ENCODE results near the gene ERCC6.

Gene ERCC6

DNA sequence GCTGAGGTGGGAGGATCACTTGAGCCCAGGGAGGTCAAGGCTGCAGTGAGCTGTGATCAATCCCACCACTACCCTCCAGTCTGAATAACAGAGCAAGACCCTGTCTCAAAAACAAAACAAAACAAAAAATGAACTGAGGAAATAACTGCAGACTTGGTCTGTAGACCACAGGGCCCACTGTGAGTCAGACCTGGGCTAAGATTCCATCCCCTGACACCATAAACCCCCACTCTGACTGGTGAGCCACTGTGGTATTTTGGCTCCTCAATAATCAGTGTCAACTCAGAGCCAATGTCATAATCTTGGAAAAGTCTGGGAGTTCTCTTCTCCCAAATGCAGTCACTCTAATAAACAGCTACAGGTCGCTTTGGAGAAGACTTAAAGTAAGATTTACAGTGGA is 24.0 kb upstream of the ERCC6 start:
- Histone ChIP-seq H3K4me3 (replicated peaks; ENCODE audit: insufficient read depth, low read length) (no peak overlapping the region), H3K27ac (replicated peaks) (no peak overlapping the region), H3K27me3 (ENCODE audit: insufficient read depth, poor library complexity, severe bottlenecking) (no peaks in the 10 kb centered on the region)
- no peak for TF ChIP-seq CTCF (IDR thresholded peaks at IDR 0.05; ENCODE audit: insufficient read depth, low read length)
- no peak for TF ChIP-seq POLR2AphosphoS5 (IDR thresholded peaks at IDR 0.05; ENCODE audit: low read depth)
- no peak for TF ChIP-seq GABPA (IDR thresholded peaks at IDR 0.05; ENCODE audit: low read depth)
- TF ChIP-seq, protein P1, sequence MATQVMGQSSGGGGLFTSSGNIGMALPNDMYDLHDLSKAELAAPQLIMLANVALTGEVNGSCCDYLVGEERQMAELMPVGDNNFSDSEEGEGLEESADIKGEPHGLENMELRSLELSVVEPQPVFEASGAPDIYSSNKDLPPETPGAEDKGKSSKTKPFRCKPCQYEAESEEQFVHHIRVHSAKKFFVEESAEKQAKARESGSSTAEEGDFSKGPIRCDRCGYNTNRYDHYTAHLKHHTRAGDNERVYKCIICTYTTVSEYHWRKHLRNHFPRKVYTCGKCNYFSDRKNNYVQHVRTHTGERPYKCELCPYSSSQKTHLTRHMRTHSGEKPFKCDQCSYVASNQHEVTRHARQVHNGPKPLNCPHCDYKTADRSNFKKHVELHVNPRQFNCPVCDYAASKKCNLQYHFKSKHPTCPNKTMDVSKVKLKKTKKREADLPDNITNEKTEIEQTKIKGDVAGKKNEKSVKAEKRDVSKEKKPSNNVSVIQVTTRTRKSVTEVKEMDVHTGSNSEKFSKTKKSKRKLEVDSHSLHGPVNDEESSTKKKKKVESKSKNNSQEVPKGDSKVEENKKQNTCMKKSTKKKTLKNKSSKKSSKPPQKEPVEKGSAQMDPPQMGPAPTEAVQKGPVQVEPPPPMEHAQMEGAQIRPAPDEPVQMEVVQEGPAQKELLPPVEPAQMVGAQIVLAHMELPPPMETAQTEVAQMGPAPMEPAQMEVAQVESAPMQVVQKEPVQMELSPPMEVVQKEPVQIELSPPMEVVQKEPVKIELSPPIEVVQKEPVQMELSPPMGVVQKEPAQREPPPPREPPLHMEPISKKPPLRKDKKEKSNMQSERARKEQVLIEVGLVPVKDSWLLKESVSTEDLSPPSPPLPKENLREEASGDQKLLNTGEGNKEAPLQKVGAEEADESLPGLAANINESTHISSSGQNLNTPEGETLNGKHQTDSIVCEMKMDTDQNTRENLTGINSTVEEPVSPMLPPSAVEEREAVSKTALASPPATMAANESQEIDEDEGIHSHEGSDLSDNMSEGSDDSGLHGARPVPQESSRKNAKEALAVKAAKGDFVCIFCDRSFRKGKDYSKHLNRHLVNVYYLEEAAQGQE (IDR thresholded peaks at IDR 0.05; ENCODE audit: insufficient replicate concordance, low read depth), result no peak
- TF ChIP-seq SPI1 (IDR thresholded peaks at IDR 0.05; ENCODE audit: borderline replicate concordance, low read depth), result no peak
- no peak for DNase-seq (ENCODE audit: low read depth in 1 of 2, low spot score in 1 of 2)

DNA sequence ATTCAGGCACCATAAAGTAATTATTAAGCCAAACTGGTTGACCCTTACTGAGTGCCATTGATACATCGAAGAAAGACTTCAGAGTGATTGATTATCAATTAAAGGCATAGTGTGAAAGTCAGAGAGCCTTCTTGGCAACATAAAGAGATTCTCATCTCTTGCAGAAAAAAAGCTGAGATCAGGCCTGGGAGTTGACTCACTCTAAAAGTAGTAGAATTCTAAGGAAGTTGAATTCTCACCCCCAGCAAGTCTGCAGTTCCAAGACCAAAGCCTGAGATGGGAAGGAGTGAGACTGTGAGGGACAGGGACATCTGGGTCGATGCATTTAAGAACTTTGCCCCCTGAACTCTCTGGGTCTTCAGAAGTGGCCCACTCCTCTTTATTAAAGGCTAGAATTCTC is 21.6 kb upstream of the ERCC6 start:
- Histone ChIP-seq H3K27me3 (ENCODE audit: insufficient read depth, poor library complexity, severe bottlenecking) (no peaks in the 10 kb centered on the region), H3K27ac (replicated peaks) (no peak overlapping the region), H3K4me3 (replicated peaks; ENCODE audit: insufficient read depth, low read length) (no peak overlapping the region)
- TF ChIP-seq, protein P1 (IDR thresholded peaks at IDR 0.05; ENCODE audit: insufficient replicate concordance, low read depth), result no peak
- TF ChIP-seq SPI1 (IDR thresholded peaks at IDR 0.05; ENCODE audit: borderline replicate concordance, low read depth) (no peak), POLR2AphosphoS5 (IDR thresholded peaks at IDR 0.05; ENCODE audit: low read depth) (no peak), CTCF (IDR thresholded peaks at IDR 0.05; ENCODE audit: insufficient read depth, low read length) (no peak), GABPA (IDR thresholded peaks at IDR 0.05; ENCODE audit: low read depth) (no peak)
- DNase-seq (ENCODE audit: low read depth in 1 of 2, low spot score in 1 of 2), result no peak

GRCh38 chr10:49559476-49559875 is 20.6 kb upstream of the ERCC6 start:
- Histone ChIP-seq H3K27ac (replicated peaks) (no peak overlapping the region), H3K27me3 (ENCODE audit: insufficient read depth, poor library complexity, severe bottlenecking) (no peaks in the 10 kb centered on the region), H3K4me3 (replicated peaks; ENCODE audit: insufficient read depth, low read length) (no peak overlapping the region)
- TF ChIP-seq GABPA (IDR thresholded peaks at IDR 0.05; ENCODE audit: low read depth), result no peak
- TF ChIP-seq CTCF (IDR thresholded peaks at IDR 0.05; ENCODE audit: insufficient read depth, low read length), result no peak
- TF ChIP-seq POLR2AphosphoS5 (IDR thresholded peaks at IDR 0.05; ENCODE audit: low read depth), result no peak
- TF ChIP-seq, protein P1 (IDR thresholded peaks at IDR 0.05; ENCODE audit: insufficient replicate concordance, low read depth), result no peak
- TF ChIP-seq SPI1 (IDR thresholded peaks at IDR 0.05; ENCODE audit: borderline replicate concordance, low read depth), result no peak
- DNase-seq (ENCODE audit: low read depth in 1 of 2, low spot score in 1 of 2), result no peak

Data from HL-60 (cell line).